ENCODE data around the gene JAZF1. TPM values are rescaled to one million over a fixed set of nuclear protein-coding genes. Genes with fewer than 3 reads are reported as not detected.

JAZF1 gene
- total and polyA plus RNA-seq, 10 of the 15 experiments (the other 5 are each of a cell fraction or from before 2014, with no cell fraction given), result 0.04 to 0.82 (median 0.15) TPM; not detected in 3

DNA sequence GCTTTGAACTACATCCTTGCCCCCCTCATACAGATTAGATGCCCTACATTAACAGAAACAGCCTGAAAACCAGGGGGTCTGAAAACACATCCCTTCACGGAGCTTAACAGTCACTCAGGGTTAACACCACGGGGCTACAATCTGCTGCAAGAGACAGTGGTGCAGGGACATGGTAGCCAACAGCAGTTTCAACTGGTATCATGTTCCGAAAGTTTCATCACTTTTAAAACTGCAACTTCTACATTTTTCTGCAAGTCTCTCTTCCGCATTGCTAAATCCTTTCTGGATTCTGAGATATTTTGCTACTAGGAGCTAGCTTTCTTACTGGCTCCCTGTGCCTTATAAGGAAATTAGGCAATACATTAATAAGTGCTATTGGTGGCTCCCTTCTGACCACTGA is 92.6 kb downstream of the JAZF1 start (continued):
- TF ChIP-seq, protein P1, sequence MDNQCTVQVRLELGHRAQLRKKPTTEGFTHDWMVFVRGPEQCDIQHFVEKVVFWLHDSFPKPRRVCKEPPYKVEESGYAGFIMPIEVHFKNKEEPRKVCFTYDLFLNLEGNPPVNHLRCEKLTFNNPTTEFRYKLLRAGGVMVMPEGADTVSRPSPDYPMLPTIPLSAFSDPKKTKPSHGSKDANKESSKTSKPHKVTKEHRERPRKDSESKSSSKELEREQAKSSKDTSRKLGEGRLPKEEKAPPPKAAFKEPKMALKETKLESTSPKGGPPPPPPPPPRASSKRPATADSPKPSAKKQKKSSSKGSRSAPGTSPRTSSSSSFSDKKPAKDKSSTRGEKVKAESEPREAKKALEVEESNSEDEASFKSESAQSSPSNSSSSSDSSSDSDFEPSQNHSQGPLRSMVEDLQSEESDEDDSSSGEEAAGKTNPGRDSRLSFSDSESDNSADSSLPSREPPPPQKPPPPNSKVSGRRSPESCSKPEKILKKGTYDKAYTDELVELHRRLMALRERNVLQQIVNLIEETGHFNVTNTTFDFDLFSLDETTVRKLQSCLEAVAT (IDR thresholded peaks at IDR 0.05), result no peak
- TF ChIP-seq, protein P2, sequence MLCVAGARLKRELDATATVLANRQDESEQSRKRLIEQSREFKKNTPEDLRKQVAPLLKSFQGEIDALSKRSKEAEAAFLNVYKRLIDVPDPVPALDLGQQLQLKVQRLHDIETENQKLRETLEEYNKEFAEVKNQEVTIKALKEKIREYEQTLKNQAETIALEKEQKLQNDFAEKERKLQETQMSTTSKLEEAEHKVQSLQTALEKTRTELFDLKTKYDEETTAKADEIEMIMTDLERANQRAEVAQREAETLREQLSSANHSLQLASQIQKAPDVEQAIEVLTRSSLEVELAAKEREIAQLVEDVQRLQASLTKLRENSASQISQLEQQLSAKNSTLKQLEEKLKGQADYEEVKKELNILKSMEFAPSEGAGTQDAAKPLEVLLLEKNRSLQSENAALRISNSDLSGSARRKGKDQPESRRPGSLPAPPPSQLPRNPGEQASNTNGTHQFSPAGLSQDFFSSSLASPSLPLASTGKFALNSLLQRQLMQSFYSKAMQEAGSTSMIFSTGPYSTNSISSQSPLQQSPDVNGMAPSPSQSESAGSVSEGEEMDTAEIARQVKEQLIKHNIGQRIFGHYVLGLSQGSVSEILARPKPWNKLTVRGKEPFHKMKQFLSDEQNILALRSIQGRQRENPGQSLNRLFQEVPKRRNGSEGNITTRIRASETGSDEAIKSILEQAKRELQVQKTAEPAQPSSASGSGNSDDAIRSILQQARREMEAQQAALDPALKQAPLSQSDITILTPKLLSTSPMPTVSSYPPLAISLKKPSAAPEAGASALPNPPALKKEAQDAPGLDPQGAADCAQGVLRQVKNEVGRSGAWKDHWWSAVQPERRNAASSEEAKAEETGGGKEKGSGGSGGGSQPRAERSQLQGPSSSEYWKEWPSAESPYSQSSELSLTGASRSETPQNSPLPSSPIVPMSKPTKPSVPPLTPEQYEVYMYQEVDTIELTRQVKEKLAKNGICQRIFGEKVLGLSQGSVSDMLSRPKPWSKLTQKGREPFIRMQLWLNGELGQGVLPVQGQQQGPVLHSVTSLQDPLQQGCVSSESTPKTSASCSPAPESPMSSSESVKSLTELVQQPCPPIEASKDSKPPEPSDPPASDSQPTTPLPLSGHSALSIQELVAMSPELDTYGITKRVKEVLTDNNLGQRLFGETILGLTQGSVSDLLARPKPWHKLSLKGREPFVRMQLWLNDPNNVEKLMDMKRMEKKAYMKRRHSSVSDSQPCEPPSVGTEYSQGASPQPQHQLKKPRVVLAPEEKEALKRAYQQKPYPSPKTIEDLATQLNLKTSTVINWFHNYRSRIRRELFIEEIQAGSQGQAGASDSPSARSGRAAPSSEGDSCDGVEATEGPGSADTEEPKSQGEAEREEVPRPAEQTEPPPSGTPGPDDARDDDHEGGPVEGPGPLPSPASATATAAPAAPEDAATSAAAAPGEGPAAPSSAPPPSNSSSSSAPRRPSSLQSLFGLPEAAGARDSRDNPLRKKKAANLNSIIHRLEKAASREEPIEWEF (IDR thresholded peaks at IDR 0.05; ENCODE audit: insufficient replicate concordance, low read depth, low read length), result no peak
- TF ChIP-seq ETV6 (conservative IDR thresholded peaks at IDR 0.05 in 1 of 2, IDR thresholded peaks at IDR 0.05 in 1 of 2; ENCODE audit: borderline replicate concordance in 1 of 2, low read depth in 1 of 2), result no peak
- TF ChIP-seq, protein P3, sequence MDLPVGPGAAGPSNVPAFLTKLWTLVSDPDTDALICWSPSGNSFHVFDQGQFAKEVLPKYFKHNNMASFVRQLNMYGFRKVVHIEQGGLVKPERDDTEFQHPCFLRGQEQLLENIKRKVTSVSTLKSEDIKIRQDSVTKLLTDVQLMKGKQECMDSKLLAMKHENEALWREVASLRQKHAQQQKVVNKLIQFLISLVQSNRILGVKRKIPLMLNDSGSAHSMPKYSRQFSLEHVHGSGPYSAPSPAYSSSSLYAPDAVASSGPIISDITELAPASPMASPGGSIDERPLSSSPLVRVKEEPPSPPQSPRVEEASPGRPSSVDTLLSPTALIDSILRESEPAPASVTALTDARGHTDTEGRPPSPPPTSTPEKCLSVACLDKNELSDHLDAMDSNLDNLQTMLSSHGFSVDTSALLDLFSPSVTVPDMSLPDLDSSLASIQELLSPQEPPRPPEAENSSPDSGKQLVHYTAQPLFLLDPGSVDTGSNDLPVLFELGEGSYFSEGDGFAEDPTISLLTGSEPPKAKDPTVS (IDR thresholded peaks at IDR 0.05; ENCODE audit: low read depth, low read length), result no peak
- TF ChIP-seq PML (IDR thresholded peaks at IDR 0.05; ENCODE audit: low read length), result no peak
- no peak for TF ChIP-seq FOXM1 (IDR thresholded peaks at IDR 0.05; ENCODE audit: low read depth, low read length)
- no peak for TF ChIP-seq SREBF1 (IDR thresholded peaks at IDR 0.05; ENCODE audit: low read length)
- no peak for TF ChIP-seq CREM (IDR thresholded peaks at IDR 0.05; ENCODE audit: low read depth)
- TF ChIP-seq HDGF (IDR thresholded peaks at IDR 0.05), result no peak
- no peak for TF ChIP-seq SMC3 (IDR thresholded peaks at IDR 0.05; ENCODE audit: borderline replicate concordance, low read length)
